OCI-LY3 (cell line): Measurements from ENCODE around the gene SELENON.

Source experiments
- H2AFZ ChIP-seq: fragments of 200-600, 300-600 bp; shearing (Covaris generic); 2 replicates; pipeline ENCODE4 v1.6.0; 2014; ENCODE audit warnings: antibody characterized with exemption, low read depth, low read length
- H3K27ac ChIP-seq: fragments of 200-600, 300-600 bp; sonication (generic); 2 replicates; pipeline ENCODE4 v1.5.1; 2014; ENCODE audit warnings: mild to moderate bottlenecking, low read length, moderate library complexity, mixed read lengths
- H3K27me3 ChIP-seq: fragments of 200-600, 300-600 bp; sonication (generic); 2 replicates; pipeline ENCODE4 v1.6.1; 2014; ENCODE audit warnings: low read depth, low read length, mixed read lengths
- H3K36me3 ChIP-seq: fragments of 200-600, 300-600 bp; sonication (generic); replicated peaks from 2 replicates; pipeline ENCODE3; 2014; ENCODE audit warnings: low read depth, low read length, mixed read lengths
- H3K4me1 ChIP-seq: fragments of 300-600, 200-600 bp; sonication (generic); 2 replicates; pipeline ENCODE4 v1.6.1; 2014; ENCODE audit warnings: low read length, mixed read lengths
- H3K4me2 ChIP-seq: fragments of 200-600, 300-600 bp; sonication (generic); 2 replicates; pipeline ENCODE4 v1.6.1; 2014; ENCODE audit warnings: low read length, mixed read lengths
- H3K4me3 ChIP-seq: fragments of 300-600, 200-600 bp; sonication (generic); 2 replicates; pipeline ENCODE4 v1.5.1; 2014; ENCODE audit warnings: antibody characterized with exemption, mild to moderate bottlenecking, low read length, moderate library complexity
- H3K79me2 ChIP-seq: fragments of 300-600, 200-600 bp; shearing (Covaris generic); 2 replicates; pipeline ENCODE4 v1.6.1; 2014; ENCODE audit warnings: mild to moderate bottlenecking, low read length, mixed read lengths
- H3K9ac ChIP-seq: fragments of 300-600, 200-600 bp; shearing (Covaris generic); 2 replicates; pipeline ENCODE4 v1.6.0; 2014; ENCODE audit warnings: mild to moderate bottlenecking, low read length, moderate library complexity
- H3K9me3 ChIP-seq: fragments of 200-600, 300-600 bp; shearing (Covaris generic); 2 replicates; pipeline ENCODE4 v1.6.1; 2014; ENCODE audit warnings: low read length, mixed read lengths; ENCODE audit not compliant: insufficient read depth
- H4K20me1 ChIP-seq: fragments of 200-600, 300-600 bp; sonication (generic); 2 replicates; pipeline ENCODE4 v1.6.1; 2016; ENCODE audit warnings: low read length, mixed read lengths; ENCODE audit not compliant: insufficient read depth
- EZH2phosphoT487 ChIP-seq: fragments of 200-600 bp; shearing (Covaris generic); IDR thresholded peaks from 2 replicates; pipeline ENCODE4 v1.6.1; 2018; ENCODE audit warnings: antibody characterized with exemption, mixed run types, low read depth
- TF ChIP-seq, protein P1 (sequence below): fragments of 200-600, 300-600 bp; sonication (generic); IDR thresholded peaks from 2 replicates; pipeline ENCODE4 v1.5.1; 2014; ENCODE audit warnings: antibody characterized with exemption, low read length, low read depth

SELENON gene

DNA sequence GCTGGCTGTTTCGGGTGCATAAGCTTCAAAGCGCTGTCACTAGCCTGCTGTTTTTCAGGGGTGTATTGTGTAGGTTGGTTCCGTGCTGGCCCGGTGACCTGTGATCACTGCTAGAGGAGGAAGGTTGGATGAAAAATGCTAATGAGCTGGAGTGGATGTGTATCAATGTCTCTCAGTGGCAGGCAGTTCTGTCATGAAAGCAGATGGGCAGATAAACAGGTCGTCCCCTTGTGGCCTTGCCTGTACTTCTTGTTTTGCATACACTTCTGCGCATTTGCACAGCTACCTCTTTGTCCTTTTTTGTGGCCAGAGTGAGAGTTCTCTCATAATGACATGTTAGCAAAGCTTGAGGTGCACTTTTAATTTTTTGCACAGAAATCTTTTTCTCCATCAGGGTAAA, 2.9 kb downstream of the SELENON start:
- Histone ChIP-seq H4K20me1 (no peaks in the 10 kb centered on the region), H3K9ac (no peak overlapping the region)

DNA sequence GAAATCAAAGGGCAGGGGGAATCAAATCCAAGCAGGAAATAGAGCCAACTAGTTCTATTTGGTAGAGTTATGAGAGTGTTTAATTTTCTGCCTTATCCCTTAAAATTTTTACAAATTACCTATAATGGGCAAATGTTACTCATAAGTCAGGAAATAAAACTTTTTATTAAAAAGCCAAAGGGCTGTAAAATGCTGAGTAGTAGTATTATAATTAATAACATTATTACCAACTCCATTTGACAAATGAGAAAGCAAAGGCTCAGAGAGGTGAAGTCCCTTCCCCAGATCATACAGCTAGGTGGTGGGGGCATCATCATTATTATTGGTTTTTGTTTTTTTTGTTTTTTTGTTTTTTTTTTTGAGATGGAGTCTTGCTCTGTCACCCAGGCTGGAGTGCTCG, 3.4 kb downstream of the SELENON start:
- H3K4me3 ChIP-seq = no peak overlapping the region
- TF ChIP-seq EZH2phosphoT487 = no peak
- TF ChIP-seq, protein P1, sequence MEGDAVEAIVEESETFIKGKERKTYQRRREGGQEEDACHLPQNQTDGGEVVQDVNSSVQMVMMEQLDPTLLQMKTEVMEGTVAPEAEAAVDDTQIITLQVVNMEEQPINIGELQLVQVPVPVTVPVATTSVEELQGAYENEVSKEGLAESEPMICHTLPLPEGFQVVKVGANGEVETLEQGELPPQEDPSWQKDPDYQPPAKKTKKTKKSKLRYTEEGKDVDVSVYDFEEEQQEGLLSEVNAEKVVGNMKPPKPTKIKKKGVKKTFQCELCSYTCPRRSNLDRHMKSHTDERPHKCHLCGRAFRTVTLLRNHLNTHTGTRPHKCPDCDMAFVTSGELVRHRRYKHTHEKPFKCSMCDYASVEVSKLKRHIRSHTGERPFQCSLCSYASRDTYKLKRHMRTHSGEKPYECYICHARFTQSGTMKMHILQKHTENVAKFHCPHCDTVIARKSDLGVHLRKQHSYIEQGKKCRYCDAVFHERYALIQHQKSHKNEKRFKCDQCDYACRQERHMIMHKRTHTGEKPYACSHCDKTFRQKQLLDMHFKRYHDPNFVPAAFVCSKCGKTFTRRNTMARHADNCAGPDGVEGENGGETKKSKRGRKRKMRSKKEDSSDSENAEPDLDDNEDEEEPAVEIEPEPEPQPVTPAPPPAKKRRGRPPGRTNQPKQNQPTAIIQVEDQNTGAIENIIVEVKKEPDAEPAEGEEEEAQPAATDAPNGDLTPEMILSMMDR = no peak
- H3K9ac ChIP-seq = no peak overlapping the region
- no peak overlapping the region for H3K27ac ChIP-seq
- H3K4me1 ChIP-seq = peaks cover 23% of the 10 kb centered on the region
- no peaks in the 10 kb centered on the region for H3K36me3 ChIP-seq
- H3K79me2 ChIP-seq = no peaks in the 10 kb centered on the region
- H3K4me2 ChIP-seq = no peak overlapping the region
- H2AFZ ChIP-seq = no peak overlapping the region
- H3K27me3 ChIP-seq = no peaks in the 10 kb centered on the region
- H3K9me3 ChIP-seq = no peaks in the 10 kb centered on the region
- no peaks in the 10 kb centered on the region for H4K20me1 ChIP-seq

More for the DNA sequence above, 2.9 kb downstream of the SELENON start:
- Histone ChIP-seq H3K4me2 (no peak overlapping the region), H3K27me3 (no peaks in the 10 kb centered on the region), H3K9me3 (no peaks in the 10 kb centered on the region), H3K4me3 (no peak overlapping the region), H3K27ac (no peak overlapping the region), H2AFZ (no peak overlapping the region), H3K36me3 (no peaks in the 10 kb centered on the region), H3K4me1 (peaks cover 23% of the 10 kb centered on the region), H3K79me2 (no peaks in the 10 kb centered on the region)
- TF ChIP-seq EZH2phosphoT487 = no peak
- TF ChIP-seq, protein P1 = no peak

DNA sequence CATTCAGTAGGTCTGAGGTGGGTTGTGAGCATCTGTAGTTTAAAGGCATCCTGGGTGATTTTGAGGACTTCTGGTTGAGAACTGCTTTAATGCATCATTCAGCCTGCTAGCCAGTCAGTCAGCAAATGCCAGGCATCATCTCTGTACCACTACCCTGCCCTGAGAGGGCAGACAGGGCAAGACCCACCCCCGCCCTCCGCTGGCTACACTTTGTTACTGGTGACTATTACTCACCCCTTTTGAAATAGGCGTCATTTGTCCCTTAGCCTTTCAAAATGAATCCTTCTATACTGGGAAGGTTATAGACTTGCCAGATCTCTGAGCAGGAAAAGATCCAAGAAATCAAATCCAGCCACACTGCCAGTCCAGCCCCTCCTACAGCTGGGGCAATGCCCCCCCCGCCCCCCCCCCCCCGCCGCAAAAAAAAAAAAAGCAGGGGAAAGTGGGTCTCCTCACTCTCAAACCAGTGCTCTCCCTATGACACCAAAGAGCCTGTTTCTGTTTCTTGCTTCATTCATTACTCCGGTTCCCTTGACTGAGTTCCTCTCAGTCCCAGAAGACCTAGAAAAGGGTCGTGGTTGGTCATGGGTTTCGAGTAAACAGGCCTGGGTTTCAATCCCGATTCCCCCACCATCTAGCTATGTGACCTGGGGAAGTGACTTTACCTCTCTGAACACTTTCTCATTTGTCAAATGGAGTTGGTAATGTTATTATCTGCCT, 4.4 kb downstream of the SELENON start:
- H3K9ac ChIP-seq = no peak overlapping the region
- TF ChIP-seq EZH2phosphoT487 = no peak
- TF ChIP-seq, protein P1 = no peak
- no peaks in the 10 kb centered on the region for H4K20me1 ChIP-seq
- H3K79me2 ChIP-seq = no peaks in the 10 kb centered on the region
- H3K36me3 ChIP-seq = no peaks in the 10 kb centered on the region
- H3K27ac ChIP-seq = no peak overlapping the region
- no peak overlapping the region for H3K4me3 ChIP-seq
- no peaks in the 10 kb centered on the region for H3K9me3 ChIP-seq
- no peak overlapping the region for H2AFZ ChIP-seq
- H3K4me2 ChIP-seq = no peak overlapping the region
- no peaks in the 10 kb centered on the region for H3K27me3 ChIP-seq
- peaks cover 27% of the 10 kb centered on the region for H3K4me1 ChIP-seq

DNA sequence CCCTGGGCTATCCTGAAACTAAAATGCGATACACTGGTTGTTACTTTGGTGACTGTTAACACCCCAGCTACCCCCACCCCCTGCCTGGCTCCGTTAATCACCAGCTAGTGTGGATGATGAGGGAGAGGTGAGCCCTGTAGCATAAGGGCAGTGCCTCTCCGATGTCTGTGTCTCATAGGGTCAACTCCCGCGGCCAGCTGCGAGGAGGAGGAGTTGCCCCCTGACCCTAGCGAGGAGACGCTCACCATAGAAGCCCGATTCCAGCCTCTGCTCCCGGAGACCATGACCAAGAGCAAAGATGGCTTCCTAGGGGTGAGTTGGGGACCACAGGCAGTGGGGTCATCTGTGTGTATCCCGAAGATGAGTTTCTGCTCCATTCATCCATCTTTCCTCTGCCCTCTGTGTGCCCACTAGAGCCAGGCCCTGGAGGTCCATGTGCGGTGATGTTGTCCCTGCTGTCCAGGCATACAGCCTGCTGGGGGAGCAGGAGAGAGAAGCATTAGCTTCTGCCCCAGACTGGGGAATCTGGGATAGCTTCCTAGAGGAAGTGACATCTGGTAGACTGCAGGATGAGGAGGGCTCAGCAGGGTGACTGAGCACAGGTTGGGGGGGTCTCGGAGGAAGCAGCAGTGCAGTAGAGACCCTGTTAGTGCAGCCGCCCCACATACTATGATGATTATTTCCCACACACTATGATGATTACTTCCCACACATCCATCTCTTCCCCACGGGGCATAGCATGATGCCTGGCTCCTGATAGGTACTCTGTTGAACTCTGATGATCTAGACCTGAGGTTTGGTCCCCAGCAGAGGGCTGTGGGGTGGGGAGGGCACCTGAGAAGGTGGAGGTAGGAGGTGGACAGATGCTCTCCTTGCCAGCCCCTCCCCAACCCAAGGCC, 5.2 kb downstream of the SELENON start:
- no peak overlapping the region for H3K9ac ChIP-seq
- H3K27ac ChIP-seq = no peak overlapping the region
- TF ChIP-seq, protein P1 = no peak
- TF ChIP-seq EZH2phosphoT487 = no peak
- no peaks in the 10 kb centered on the region for H3K9me3 ChIP-seq
- H3K79me2 ChIP-seq = no peaks in the 10 kb centered on the region
- no peak overlapping the region for H2AFZ ChIP-seq
- H3K4me1 ChIP-seq = peaks cover 33% of the 10 kb centered on the region
- no peaks in the 10 kb centered on the region for H3K27me3 ChIP-seq
- no peaks in the 10 kb centered on the region for H4K20me1 ChIP-seq
- H3K4me3 ChIP-seq = no peak overlapping the region
- H3K36me3 ChIP-seq = no peaks in the 10 kb centered on the region
- H3K4me2 ChIP-seq = no peak overlapping the region
